ES-I3 (cell line): ENCODE measurements around the gene PLAGL1.

ENCODE experiments used
- H3K36me3 ChIP-seq: 2 replicates; pipeline ENCODE4 v1.6.1; 2013; ENCODE audit warnings: mild to moderate bottlenecking, low read length, control low read depth, moderate library complexity; ENCODE audit not compliant: insufficient read depth
- H3K4me1 ChIP-seq: 2 replicates; pipeline ENCODE4 v1.6.1; 2013; ENCODE audit warnings: mild to moderate bottlenecking, control low read depth, low read length; ENCODE audit not compliant: insufficient read depth
- H3K9ac ChIP-seq: 2 replicates; pipeline ENCODE4 v1.6.1; 2013; ENCODE audit warnings: low read depth, mild to moderate bottlenecking, low read length, moderate library complexity
- H3K9me3 ChIP-seq: 2 replicates; pipeline ENCODE4 v1.6.1; 2013; ENCODE audit warnings: mild to moderate bottlenecking, low read length, moderate library complexity; ENCODE audit not compliant: control insufficient read depth, insufficient read depth

Gene PLAGL1

GRCh38 chr6:143912671-143913070 lies 95.4 kb downstream of the PLAGL1 start:
- Histone ChIP-seq H3K36me3 (no peaks in the 10 kb centered on the region), H3K9me3 (no peaks in the 10 kb centered on the region; the same call in 1 of the 2 replicates), H3K9ac (no peak overlapping the region), H3K4me1 (no peaks in the 10 kb centered on the region)

GRCh38 chr6:143911028-143911427 lies 97.0 kb downstream of the PLAGL1 start:
- no peaks in the 10 kb centered on the region for H3K36me3 ChIP-seq
- H3K9me3 ChIP-seq: no peaks in the 10 kb centered on the region; the same call in 1 of the 2 replicates
- no peaks in the 10 kb centered on the region for H3K4me1 ChIP-seq
- H3K9ac ChIP-seq: no peak overlapping the region

- H3K9ac ChIP-seq: no peak overlapping the region
- H3K9me3 ChIP-seq: no peaks in the 10 kb centered on the region
- H3K4me1 ChIP-seq: no peaks in the 10 kb centered on the region
- H3K36me3 ChIP-seq: no peaks in the 10 kb centered on the region
These were observed 105.2 kb downstream of the PLAGL1 start for GRCh38 chr6:143902827-143903226.

- no peak overlapping the region for H3K9ac ChIP-seq
- H3K9me3 ChIP-seq: no peaks in the 10 kb centered on the region
- no peaks in the 10 kb centered on the region for H3K36me3 ChIP-seq
- no peaks in the 10 kb centered on the region for H3K4me1 ChIP-seq
These were observed 105.9 kb downstream of the PLAGL1 start for GRCh38 chr6:143901885-143902750.

- H3K36me3 ChIP-seq: no peaks in the 10 kb centered on the region
- H3K4me1 ChIP-seq: no peaks in the 10 kb centered on the region
- no peak overlapping the region for H3K9ac ChIP-seq
- H3K9me3 ChIP-seq: no peaks in the 10 kb centered on the region
These were observed 107.7 kb downstream of the PLAGL1 start for GRCh38 chr6:143900358-143900757.

- Histone ChIP-seq H3K9ac (no peak overlapping the region), H3K36me3 (no peaks in the 10 kb centered on the region), H3K9me3 (no peaks in the 10 kb centered on the region), H3K4me1 (no peaks in the 10 kb centered on the region)
These were observed 111.8 kb downstream of the PLAGL1 start for GRCh38 chr6:143896126-143896860.

- Histone ChIP-seq H3K9ac (no peak overlapping the region), H3K9me3 (no peaks in the 10 kb centered on the region), H3K36me3 (no peaks in the 10 kb centered on the region), H3K4me1 (no peaks in the 10 kb centered on the region)
These were observed 113.4 kb downstream of the PLAGL1 start for GRCh38 chr6:143894655-143895054.
